ENCODE results near the gene AREL1. TPM values are rescaled to one million over a fixed set of nuclear protein-coding genes. Genes with fewer than 3 reads are reported as not detected.

Gene AREL1
- total RNA-seq, 1 donor from 2014 or later: 43.5 TPM

DNA sequence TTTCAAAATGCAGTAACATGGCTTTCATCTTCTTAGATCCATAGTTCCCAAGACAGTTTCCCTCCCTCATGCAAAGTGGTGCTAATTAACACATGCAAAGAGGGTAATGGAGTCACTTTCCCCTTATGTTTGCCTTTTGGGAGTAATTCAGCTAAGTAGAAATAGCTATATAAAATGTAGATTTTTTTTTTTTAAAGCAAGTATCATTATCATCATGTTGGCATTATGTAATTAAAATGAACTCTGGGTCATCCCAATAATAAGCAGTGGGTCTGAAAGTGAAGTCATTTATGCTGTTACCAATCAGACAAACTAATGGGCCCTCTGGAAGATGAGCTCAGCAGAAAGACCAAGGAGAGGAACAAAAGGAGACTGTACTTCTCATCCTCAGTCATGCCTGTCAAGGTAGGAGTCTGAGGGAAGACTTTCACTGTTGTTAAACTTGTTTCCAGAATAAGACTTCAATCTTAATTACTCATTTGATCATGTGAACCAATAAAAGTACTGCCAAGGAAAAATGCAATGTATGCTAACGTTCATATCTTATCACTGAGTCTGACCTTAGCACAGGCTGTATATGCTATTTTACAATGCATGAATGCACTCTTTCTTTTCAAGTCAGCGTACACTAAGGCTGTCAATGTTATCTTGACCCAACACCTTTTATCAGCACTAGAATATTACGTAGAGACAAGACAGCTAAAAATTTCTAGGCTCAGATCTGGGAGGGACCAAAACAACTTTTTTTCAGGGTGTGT lies 26.8 kb downstream of the AREL1 start:
- Mint-ChIP-seq H3K4me1 (peaks cover 8% of the 10 kb centered on the region), H3K36me3 (ENCODE audit: low read depth) (peaks cover 49% of the 10 kb centered on the region), H3K27ac (no peak overlapping the region), H3K27me3 (no peaks in the 10 kb centered on the region), H3K9me3 (no peaks in the 10 kb centered on the region), H3K4me3 (no peak overlapping the region)
- DNase-seq: no peak
- intact Hi-C loops (cut with micrococcal nuclease): no loop called here

DNA sequence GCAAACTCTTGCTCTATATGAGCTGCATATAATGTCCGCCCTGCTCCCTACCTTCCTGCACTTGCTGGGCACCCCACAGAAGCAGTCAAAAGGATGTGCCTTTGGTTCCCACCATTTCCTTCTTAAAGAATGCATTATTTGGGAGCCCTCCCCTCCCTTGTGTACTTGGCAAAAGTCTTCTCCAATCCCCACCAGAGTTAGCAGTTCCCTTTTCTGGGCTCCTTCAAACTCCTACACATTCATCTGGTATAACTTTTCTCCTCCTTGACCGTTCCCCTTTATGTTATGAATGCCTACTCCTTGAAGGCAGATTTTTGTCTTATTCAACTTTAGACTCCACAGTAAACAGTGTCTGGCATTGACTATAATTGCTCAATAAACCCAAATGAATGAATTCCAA lies 27.8 kb downstream of the AREL1 start:
- Mint-ChIP-seq H3K4me1 (peaks cover 8% of the 10 kb centered on the region), H3K27ac (no peak overlapping the region), H3K4me3 (no peak overlapping the region), H3K9me3 (no peaks in the 10 kb centered on the region), H3K36me3 (ENCODE audit: low read depth) (peaks cover 48% of the 10 kb centered on the region), H3K27me3 (no peaks in the 10 kb centered on the region)
- DNase-seq: no peak
- intact Hi-C loops (cut with micrococcal nuclease): no loop called here

- H3K36me3 Mint-ChIP-seq (ENCODE audit: low read depth): peaks cover 49% of the 10 kb centered on the region
- no peaks in the 10 kb centered on the region for H3K9me3 Mint-ChIP-seq
Measured at GRCh38 chr14:74684434-74684833, 28.4 kb downstream of the AREL1 start.

DNA sequence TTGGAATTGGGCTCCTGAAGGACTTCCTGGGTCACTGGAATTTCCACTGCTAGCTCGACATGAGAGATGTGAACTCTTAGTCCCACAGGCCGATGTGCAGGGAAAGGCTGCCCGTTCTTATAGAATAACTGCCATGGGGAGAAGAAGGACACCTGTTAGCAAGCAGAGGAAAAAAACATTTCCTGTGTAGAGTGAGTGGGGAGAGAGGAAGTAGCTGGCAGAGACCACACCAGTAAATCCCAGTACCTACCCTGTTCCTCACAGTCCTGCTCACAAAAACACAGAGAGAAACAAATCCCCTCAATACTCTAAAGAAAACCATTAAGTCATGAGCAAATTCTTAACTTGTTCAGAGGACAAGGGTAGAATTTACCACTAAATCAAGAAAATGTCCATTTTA lies 29.5 kb downstream of the AREL1 start:
- H3K4me3 Mint-ChIP-seq: no peak overlapping the region
- no peak for DNase-seq
- intact Hi-C loops (cut with micrococcal nuclease): no loop called here
- H3K27ac Mint-ChIP-seq: no peak overlapping the region
- H3K36me3 Mint-ChIP-seq (ENCODE audit: low read depth): peaks cover 47% of the 10 kb centered on the region
- H3K27me3 Mint-ChIP-seq: no peaks in the 10 kb centered on the region
- no peaks in the 10 kb centered on the region for H3K9me3 Mint-ChIP-seq
- peaks cover 8% of the 10 kb centered on the region for H3K4me1 Mint-ChIP-seq

More at GRCh38 chr14:74684434-74684833, 28.4 kb downstream of the AREL1 start:
- no peak for DNase-seq
- Mint-ChIP-seq H3K27me3 (no peaks in the 10 kb centered on the region), H3K4me3 (no peak overlapping the region), H3K27ac (no peak overlapping the region), H3K4me1 (peaks cover 8% of the 10 kb centered on the region)
- intact Hi-C loops (cut with micrococcal nuclease): no loop called here

- Mint-ChIP-seq H3K9me3 (no peaks in the 10 kb centered on the region), H3K36me3 (ENCODE audit: low read depth) (peaks cover 45% of the 10 kb centered on the region), H3K27ac (no peak overlapping the region), H3K4me3 (no peak overlapping the region), H3K27me3 (no peaks in the 10 kb centered on the region), H3K4me1 (peaks cover 8% of the 10 kb centered on the region)
- intact Hi-C loops (cut with micrococcal nuclease): no loop called here
- DNase-seq: no peak
Measured at GRCh38 chr14:74682169-74682952, 30.5 kb downstream of the AREL1 start.

DNA sequence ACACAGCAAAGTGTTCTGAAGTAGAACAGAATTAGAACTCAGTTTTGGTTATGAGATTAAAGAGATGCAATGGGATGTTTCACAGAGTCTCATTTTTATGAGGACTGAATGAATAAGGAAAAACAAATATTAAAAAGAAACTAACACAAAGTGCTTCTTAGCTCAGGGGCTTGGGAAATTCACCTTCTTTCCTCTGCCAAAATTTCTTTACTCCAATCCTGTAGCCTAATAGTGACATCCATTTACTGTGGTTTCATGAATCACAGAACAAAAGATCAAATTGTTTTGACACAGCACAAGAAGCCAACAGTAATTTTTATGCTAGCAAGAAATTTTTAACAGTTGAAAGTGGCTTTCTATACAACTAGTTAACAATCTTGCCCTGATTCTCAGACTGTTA lies 37.7 kb downstream of the AREL1 start:
- DNase-seq: no peak
- Mint-ChIP-seq H3K4me1 (no peaks in the 10 kb centered on the region), H3K36me3 (ENCODE audit: low read depth) (peaks cover 57% of the 10 kb centered on the region), H3K9me3 (no peaks in the 10 kb centered on the region), H3K27me3 (no peaks in the 10 kb centered on the region), H3K4me3 (no peak overlapping the region), H3K27ac (no peak overlapping the region)
- intact Hi-C loops (cut with micrococcal nuclease): no loop called here

DNA sequence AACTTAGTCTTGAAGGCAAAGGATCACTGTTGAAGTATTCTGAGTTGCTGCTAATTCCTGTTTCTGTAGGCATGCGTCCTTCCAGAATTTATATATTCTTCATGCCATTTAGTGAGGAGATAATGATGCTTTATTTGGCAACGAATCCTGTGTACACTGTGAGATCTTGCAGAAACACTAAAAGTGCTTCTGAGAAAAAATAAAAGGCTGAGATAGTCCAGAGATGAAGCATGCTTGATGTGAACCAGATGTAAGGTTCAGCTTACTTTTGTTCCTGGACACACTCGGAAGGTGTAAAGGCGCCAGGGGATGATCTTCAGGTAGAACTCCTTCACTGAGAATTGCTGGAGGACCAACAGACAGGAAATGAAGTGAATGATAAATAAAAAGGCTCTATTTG lies 39.1 kb downstream of the AREL1 start:
- Mint-ChIP-seq H3K9me3 (no peaks in the 10 kb centered on the region), H3K27me3 (no peaks in the 10 kb centered on the region), H3K36me3 (ENCODE audit: low read depth) (peaks cover 62% of the 10 kb centered on the region), H3K27ac (no peak overlapping the region), H3K4me3 (no peak overlapping the region), H3K4me1 (no peaks in the 10 kb centered on the region)
- intact Hi-C loops (cut with micrococcal nuclease): no loop called here
- no peak for DNase-seq

- peaks cover 74% of the 10 kb centered on the region for H3K36me3 Mint-ChIP-seq (ENCODE audit: low read depth)
Measured at GRCh38 chr14:74671789-74672188, 41.1 kb downstream of the AREL1 start.

GRCh38 chr14:74670726-74671411 lies 42.0 kb downstream of the AREL1 start:
- no peak overlapping the region for H3K27ac Mint-ChIP-seq
- peaks cover 77% of the 10 kb centered on the region for H3K36me3 Mint-ChIP-seq (ENCODE audit: low read depth)

More at GRCh38 chr14:74671789-74672188, 41.1 kb downstream of the AREL1 start:
- DNase-seq: no peak
- H3K9me3 Mint-ChIP-seq: no peaks in the 10 kb centered on the region
- no peaks in the 10 kb centered on the region for H3K27me3 Mint-ChIP-seq
- no peak overlapping the region for H3K4me3 Mint-ChIP-seq
- no peak overlapping the region for H3K27ac Mint-ChIP-seq
- intact Hi-C loops (cut with micrococcal nuclease): no loop called here
- peaks cover 8% of the 10 kb centered on the region for H3K4me1 Mint-ChIP-seq

DNA sequence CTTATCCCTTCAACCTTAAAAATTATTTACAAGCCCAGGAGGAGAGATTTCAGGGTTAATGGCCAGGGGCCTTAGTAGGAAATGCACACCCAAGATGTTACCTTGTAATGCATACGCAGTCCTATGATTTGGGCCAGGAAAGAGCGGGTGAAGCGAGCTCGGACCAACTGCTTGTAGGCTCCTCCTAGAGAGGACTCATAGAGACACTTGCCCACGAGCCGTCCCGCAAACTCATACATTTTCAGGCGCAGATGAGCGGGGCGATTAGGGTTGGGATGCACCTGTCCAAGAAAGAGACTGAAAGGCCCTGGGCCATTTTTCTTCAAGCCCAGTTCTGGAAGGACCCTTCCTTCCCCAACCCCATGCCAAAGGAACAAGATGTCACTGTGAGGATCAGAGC lies 43.0 kb downstream of the AREL1 start:
- no peaks in the 10 kb centered on the region for H3K27me3 Mint-ChIP-seq
- intact Hi-C loops (cut with micrococcal nuclease): no loop called here
- DNase-seq: no peak
- H3K27ac Mint-ChIP-seq: no peak overlapping the region
- H3K9me3 Mint-ChIP-seq: no peaks in the 10 kb centered on the region
- H3K4me1 Mint-ChIP-seq: peaks cover 8% of the 10 kb centered on the region
- no peak overlapping the region for H3K4me3 Mint-ChIP-seq
- peaks cover 73% of the 10 kb centered on the region for H3K36me3 Mint-ChIP-seq (ENCODE audit: low read depth)

More at GRCh38 chr14:74670726-74671411, 42.0 kb downstream of the AREL1 start:
- intact Hi-C loops (cut with micrococcal nuclease): no loop called here
- H3K4me1 Mint-ChIP-seq: peaks cover 8% of the 10 kb centered on the region
- DNase-seq: no peak
- H3K9me3 Mint-ChIP-seq: no peaks in the 10 kb centered on the region
- no peak overlapping the region for H3K4me3 Mint-ChIP-seq
- H3K27me3 Mint-ChIP-seq: no peaks in the 10 kb centered on the region

- no peaks in the 10 kb centered on the region for H3K27me3 Mint-ChIP-seq
- peaks cover 8% of the 10 kb centered on the region for H3K4me1 Mint-ChIP-seq
- H3K9me3 Mint-ChIP-seq: no peaks in the 10 kb centered on the region
- DNase-seq: no peak
- intact Hi-C loops (cut with micrococcal nuclease): no loop called here
- H3K4me3 Mint-ChIP-seq: no peak overlapping the region
- no peak overlapping the region for H3K27ac Mint-ChIP-seq
- peaks cover 70% of the 10 kb centered on the region for H3K36me3 Mint-ChIP-seq (ENCODE audit: low read depth)
Measured at GRCh38 chr14:74669256-74669655, 43.6 kb downstream of the AREL1 start.

DNA sequence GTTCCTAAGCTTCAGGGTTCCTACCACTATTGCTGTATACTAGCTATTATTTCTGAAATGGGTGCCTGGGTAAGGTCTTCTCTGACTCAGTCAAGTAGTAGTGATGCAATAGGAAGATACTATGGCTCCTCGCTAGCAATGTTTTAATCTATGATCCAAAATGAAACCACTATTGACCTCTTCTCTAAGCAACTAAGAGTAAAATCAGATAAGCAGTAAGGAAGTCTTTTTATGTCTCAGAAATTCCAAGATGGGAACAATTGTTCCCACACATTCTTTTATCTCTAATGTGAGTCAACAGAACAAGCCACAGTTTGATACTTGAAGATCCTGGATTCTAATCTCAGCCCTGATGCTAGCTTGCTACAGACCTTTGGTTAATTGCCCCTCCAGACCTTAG lies 45.1 kb downstream of the AREL1 start:
- intact Hi-C loops (cut with micrococcal nuclease): no loop called here
- no peak for DNase-seq
- H3K9me3 Mint-ChIP-seq: no peaks in the 10 kb centered on the region
- H3K4me1 Mint-ChIP-seq: peaks cover 8% of the 10 kb centered on the region
- H3K27me3 Mint-ChIP-seq: no peaks in the 10 kb centered on the region
- H3K36me3 Mint-ChIP-seq (ENCODE audit: low read depth): peaks cover 73% of the 10 kb centered on the region
- H3K4me3 Mint-ChIP-seq: no peak overlapping the region
- H3K27ac Mint-ChIP-seq: peak overlapping the region; percentile 2

DNA sequence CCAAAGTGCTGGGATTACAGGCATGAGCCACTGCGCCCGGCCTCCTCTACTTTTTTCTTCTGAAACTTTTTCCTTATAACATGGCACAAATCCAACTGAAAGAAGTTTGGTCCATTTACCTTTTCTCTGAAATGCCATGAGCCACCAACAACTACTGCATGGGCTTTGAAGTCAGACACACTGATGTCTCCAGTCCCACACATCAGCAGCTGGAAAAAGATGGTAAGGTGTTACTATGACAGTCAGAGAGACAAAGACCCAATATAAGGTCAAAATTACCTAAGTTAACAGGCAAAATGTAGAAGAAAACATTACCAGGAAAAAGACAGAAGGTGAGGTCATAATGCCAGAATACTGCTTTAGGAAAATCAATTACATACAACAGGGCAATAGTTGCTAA lies 48.2 kb downstream of the AREL1 start:
- H3K9me3 Mint-ChIP-seq: no peaks in the 10 kb centered on the region
- DNase-seq: no peak
- peaks cover 8% of the 10 kb centered on the region for H3K4me1 Mint-ChIP-seq
- H3K4me3 Mint-ChIP-seq: no peak overlapping the region
- intact Hi-C loops (cut with micrococcal nuclease): no loop called here
- peaks cover 60% of the 10 kb centered on the region for H3K36me3 Mint-ChIP-seq (ENCODE audit: low read depth)
- no peaks in the 10 kb centered on the region for H3K27me3 Mint-ChIP-seq
- H3K27ac Mint-ChIP-seq: no peak overlapping the region

- intact Hi-C loops (cut with micrococcal nuclease): no loop called here
- Mint-ChIP-seq H3K4me1 (peaks cover 8% of the 10 kb centered on the region), H3K9me3 (no peaks in the 10 kb centered on the region), H3K27me3 (no peaks in the 10 kb centered on the region), H3K27ac (no peak overlapping the region), H3K4me3 (no peak overlapping the region), H3K36me3 (ENCODE audit: low read depth) (peaks cover 56% of the 10 kb centered on the region)
- no peak for DNase-seq
Measured at GRCh38 chr14:74663884-74664283, 49.0 kb downstream of the AREL1 start.

Data from activated CD4-positive, alpha-beta T cell treated with anti-CD3 and anti-CD28 coated beads, Interleukin-2, amount 10 ng/mL, durations not matched to agents 24 days and 14 days (primary cell).